ENCODE measurements around the gene SLC17A5.
"Not testable (repeated sequence)": the region's sequence is repeated elsewhere in the genome, so short reads cannot be mapped to it uniquely, and the experiment has no call there.

The SLC17A5 gene

DNA sequence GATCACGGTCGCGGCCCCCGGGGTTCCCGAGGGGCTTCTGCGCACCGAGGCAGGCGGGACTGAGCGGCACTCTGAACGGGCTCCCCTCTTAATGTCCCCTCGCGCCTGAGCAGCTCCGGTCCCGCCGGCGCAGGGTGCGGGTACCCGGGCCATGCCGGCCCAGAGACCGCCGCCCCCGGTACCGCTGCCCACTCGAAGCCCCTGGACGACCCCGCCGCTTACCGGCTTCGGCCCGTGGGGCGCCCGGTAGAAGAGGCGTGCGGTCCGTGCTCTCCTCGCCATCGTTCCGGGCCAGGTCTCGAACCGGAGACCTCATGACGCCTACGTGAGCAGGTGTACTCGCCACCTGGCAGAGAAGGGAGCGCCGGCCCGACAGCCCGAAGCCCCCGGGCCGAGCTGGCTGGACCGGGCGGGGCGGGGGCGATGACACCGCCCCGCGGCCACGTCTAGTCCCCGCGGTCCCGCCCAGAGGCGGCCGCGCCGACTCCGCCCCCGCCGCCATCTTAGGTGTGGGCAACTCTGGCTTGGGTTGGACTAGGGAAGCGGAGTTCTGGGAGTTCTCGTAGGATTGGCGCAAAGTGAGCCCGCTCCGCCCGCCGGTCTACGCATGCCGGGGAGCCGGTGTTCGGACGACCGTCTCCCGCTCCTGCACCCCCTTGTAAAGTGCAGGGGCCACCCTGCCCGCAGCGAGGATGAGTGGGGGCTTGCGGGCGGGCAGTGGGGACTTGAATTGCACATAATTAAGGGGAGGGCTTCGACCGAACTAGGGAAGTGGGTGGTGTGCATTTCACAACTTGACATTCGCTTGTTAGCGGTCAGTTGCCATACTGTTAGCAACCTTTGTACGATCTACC, at the start of gene SLC17A5:
Gene SLC17A5 (minus strand): TSS at position 422 of the 854 bp plus-strand sequence. CDS start 106 bp downstream, at position 316.
- peak; percentile 85 for DNase-seq

DNA sequence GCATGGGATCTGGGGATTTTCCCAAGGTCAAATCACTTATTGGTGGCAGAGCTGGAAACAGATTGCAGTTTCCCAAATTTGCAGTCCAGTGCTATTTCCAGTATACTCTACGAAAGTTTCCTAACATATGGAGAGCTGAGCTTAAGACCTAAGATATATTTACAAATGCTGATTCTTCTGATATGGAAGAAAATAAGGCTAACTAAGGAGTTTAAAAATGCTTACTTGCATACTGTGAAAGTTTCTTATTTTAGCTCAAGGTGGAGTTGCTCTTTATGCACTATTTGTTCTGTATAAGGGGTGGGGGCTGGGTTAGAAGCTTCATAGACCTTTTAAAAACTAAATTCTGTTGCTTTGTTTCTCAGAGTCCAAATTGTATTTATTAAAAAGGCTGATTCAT, 49.7 kb upstream of the SLC17A5 start:
- no peak for DNase-seq

DNA sequence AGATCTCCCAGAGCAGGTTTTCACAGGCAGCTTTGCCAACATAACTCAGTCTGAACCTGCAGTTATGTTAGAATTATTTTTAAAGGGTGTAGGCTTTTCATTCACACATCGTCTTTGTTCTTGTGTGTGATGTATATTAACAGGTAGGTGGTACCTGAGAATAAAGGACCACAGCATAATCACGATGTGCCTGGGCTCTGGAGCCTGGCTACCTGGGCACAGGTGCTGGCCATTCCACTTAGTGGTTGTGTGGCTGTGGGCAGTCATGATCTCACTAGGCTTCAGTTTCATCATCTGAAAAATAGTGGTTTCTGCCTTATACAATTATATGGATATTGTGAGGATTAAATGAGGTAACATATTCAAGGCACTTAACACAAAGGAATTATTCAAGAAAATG, 48.7 kb upstream of the SLC17A5 start:
- no peak for DNase-seq

DNA sequence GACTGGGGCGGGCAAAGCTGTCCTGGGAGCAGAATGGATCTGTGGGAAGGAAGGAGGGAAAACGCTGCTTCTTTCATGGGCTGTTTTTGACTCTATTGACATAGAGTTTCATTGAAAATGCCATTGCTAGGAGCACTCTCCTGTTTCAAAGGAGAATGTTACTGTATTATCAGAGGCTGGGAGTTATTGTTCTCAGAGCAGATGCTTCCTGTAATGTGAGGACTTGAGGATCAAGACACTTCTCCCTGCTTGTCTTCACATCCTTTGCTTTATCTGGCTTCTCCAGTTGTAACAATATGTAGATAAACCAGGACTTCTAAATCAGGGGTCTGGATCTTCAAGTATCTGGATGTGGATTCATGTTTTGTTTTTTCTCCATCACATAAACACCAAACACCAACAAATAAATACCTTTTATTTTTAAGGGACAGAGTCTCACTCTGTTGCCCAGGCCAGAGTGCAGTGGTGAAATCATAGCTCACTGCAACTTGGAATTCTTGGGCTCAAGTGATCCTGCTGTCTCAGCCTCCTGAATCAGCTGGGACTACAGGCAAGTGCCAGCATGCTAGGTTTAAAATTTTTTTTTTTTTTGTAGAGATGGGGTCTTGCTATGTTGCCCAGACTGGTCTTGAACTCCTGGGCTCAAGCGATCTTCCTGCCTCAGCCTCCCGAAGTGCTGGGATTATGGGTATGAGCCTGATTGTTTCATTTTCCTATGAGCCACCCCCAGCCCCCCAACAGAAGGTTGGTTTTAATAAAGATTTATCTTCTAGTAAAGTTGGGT, 46.1 kb upstream of the SLC17A5 start:
- DNase-seq: no peak

DNA sequence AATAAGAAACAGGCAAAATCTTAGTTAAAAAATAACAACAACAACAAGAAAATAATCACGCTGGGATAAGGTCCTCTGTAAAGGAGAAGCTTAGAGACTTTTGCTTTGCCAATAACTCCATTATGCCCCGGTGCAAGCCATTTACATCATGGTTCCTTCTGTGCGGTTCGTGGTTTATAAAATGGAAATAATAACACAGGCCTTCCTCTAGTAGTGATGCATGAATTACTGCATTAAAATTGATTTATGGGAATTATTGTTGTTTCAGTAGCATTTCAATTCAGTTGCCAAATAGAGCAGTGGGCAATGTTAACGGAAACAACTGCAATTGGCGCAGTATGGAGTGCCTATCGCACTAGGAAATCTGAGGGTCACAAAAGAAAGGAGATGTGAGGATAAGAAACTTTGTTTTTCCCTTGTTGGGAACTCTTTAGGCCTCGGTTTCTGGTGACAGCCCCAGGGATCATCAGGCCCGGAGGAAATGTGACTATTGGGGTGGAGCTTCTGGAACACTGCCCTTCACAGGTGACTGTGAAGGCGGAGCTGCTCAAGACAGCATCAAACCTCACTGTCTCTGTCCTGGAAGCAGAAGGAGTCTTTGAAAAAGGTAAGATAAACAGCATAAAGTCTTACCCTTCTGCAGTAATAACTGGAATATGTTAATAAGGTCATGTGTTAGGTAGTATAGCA, 43.3 kb upstream of the SLC17A5 start:
- no peak for DNase-seq

DNA sequence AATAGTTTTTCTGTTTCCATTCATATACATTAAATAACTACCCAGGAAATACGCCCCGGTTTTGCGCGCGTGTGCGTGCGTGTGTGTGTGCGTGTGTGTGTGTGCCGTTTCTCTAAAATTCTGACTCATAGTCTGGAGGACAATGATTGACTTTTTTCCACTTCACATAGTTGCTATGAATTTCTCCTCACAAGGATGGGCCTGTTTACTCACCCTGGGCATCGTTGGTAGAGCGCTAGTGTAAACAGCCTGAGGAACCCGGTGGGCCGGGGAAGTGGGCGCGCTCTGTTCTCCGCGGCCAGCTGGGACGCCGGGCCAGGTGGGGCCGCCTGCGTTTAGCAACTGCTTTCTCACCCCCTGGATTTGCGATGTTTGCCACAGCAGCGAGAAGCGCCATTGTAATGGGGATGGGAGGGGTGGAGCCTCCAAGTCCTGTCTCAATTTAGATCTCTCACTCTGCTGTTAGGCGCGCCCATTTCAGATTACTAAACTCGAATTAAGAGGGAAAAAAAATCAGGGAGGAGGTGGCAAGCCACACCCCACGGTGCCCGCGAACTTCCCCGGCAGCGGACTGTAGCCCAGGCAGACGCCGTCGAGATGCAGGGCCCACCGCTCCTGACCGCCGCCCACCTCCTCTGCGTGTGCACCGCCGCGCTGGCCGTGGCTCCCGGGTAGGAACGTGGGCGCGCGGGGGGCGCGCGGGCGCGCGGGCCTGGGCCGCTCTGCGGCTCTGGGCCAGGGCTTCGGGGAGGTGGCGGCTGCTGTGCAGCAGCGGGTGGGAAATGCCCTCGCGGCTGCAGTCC, 42.0 kb upstream of the SLC17A5 start, which contains the start of gene CD109:
Gene CD109 (plus strand): TSS at position 585 of the 803 bp plus-strand sequence. CDS start 13 bp downstream, at position 598.
- DNase-seq: peak; percentile 66

DNA sequence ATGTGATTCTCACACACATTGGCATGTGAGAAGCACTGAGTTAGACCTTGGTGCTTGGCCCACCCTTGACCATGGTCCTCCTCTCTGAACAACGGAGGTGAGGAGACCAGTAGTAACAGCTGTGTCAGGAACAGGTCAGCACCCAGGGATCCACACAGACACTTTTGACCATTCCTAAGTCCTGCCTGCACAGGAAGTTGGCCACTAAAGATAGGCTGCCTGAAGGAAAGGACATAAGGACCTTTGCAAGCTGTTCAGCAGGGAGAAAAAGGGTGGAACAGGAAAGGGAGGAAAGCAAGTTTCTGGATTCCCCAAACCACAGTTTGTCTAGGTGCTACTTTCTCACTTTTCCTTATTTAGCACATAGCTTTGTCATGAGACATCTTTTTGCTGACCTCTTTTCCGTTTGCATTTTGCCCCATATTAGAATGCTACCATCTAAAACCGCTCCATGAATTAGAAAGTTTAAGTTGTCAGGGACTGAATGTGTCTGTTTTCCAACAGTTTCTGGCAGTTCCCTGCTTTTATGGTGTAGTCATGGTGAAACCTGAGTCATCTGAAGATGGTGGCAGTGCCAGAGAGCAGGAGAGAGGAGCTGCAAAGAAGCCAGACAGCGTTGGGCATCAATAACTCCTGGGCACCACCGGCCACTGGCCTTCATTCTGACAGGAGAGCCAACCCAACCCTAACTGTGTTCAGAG, 41.1 kb upstream of the SLC17A5 start:
- no peak for DNase-seq

DNA sequence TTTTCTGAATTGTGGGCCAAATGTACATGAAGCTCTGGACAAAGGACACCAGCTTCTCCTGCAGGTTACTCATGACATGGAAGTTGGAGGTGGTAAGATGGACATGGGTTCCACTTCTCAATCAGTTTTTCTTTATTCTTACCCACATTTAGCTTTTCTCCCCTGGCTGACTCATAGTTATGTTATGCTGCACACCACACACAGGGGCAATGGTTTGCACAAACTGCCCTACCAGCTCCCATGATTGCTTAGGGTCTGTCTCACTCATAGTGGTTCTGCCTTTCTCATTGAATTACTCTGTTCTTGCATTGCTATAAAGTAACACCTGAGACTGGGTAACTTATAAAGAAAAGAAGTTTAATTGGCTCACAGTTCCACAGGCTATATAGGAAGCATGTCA, 37.7 kb upstream of the SLC17A5 start:
- DNase-seq: no peak

DNA sequence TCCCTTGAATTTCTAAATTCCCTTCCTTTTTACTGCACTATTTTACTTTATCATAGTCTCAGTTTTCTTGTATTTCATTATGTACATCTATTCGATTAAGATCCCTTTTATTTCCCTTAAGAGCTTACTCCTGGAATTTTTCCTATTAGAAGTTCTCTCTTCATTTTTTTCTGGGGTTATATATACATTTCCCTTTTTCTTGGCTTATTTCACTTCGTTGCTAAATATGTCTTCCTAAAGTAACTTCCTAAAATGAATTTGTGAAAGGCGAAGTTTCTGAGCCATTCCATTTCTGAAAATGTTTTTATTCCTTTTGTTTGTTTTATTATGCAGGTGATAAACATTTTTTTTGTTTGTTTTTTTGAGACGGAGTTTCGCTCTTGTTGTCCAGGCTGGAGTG, 36.3 kb upstream of the SLC17A5 start:
- no peak for DNase-seq

GRCh38 chr6:73688351-73688750, 34.6 kb upstream of the SLC17A5 start:
- no peak for DNase-seq

GRCh38 chr6:73683574-73683973, 29.8 kb upstream of the SLC17A5 start:
- DNase-seq: not testable (repeated sequence)

- DNase-seq: no peak
Measured at GRCh38 chr6:73680289-73680918, 26.6 kb upstream of the SLC17A5 start.

GRCh38 chr6:73679846-73680245, 26.1 kb upstream of the SLC17A5 start:
- DNase-seq: not testable (repeated sequence)

GRCh38 chr6:73679009-73679408, 25.2 kb upstream of the SLC17A5 start:
- no peak for DNase-seq

DNA sequence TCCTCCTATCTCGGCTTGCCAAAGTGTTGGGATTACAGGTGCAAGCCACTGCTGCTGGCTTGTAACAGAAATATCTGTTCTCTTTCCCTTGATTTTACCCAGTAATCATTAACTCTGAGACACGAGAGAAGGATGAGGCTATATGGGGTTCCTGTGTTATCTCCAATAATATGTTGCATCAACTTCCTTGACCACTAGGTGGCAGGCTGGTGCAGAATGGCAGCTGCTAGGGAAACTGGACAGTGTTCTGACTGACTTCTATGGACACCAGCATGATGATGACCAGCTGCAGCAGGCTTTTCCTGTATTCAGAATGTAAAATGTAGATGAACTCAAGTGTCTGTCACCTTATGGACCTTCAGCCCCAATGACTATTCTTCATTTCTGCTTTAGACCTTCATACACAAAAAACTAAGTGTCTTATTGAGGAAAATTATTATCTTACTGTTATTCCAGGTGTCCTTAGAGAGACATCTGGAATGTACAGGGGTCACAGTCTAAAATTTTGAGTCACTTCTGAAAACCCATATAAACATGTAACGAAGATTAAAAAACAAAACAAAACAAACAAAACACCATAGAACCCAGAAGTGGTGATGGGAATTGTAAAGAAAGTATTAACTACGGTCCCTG, 21.8 kb upstream of the SLC17A5 start:
- peak; percentile 65 for DNase-seq

GRCh38 chr6:73671911-73672685, 18.3 kb upstream of the SLC17A5 start:
- no peak for DNase-seq

DNA sequence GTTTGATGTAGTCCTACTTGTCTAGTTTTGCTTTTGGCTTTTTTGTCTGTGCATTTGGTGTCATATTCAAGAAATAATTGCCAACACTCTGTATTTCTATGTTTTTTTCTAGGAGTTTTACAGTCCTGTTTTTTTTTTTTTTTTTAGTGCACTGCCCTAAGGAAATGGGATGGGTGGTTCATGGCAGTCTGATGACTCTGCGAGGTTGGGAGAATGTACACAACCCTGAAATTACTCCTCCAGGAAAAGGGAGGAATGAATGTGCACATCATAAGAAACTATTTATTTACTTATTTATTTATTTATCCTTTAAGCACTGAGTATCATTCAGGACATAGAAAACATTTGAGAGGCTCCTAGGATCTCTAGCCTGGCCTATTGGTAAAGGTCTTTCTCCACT, 15.2 kb upstream of the SLC17A5 start:
- DNase-seq: no peak

GRCh38 chr6:73667798-73668197, 14.0 kb upstream of the SLC17A5 start:
- DNase-seq: no peak

DNA sequence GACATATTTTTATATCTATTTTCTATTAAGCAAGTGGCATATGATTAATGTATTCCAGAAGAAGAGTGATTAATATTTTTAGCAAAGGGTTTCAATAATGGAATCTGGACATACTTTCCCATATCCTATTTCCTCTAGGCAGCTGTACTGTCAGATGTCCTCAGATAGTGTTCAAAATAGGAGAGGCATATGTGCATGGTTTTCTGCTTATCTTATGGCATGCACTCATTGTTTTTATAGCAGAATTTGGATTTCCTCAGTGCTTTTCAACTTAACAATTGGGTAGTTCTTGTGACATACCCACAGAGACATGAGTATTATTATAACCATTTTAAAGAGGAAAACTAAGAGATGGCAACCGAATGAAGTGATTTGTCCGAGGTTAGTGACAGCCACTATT, 12.6 kb upstream of the SLC17A5 start:
- DNase-seq: no peak

Data from SHP77 treated with DMSO at 0.1 percent for 48 hours (cell line).